ENCODE results near the gene LENG9. TPM values are rescaled to one million over a fixed set of nuclear protein-coding genes. Genes with fewer than 3 reads are reported as not detected.

The LENG9 gene
- total RNA-seq, 4 donors from 2014 or later = 1.1 to 16.5 (median 12.3) TPM

GRCh38 chr19:54421169-54421516 is 42.4 kb downstream of the LENG9 start:
- Histone ChIP-seq H3K36me3 (no peaks in the 10 kb centered on the region), H3K27me3 (peaks cover 66% of the 10 kb centered on the region), H3K4me3 (no peak overlapping the region), H3K4me1 (peaks cover 0 to 5% (median 0%) of the 10 kb centered on the region in 4 donors), H3K9me3 (no peaks in the 10 kb centered on the region), H3K27ac (no peak overlapping the region)
- intact Hi-C loops (cut with DNase I; ENCODE audit: low total_unique reads) (no loop called here), in situ Hi-C loops (cut with MboI; ENCODE audit: low pct_ligation_motif_present in 1 of 4, low pct_unique_long_range_greater_than_20kb in 1 of 4, low sequenced_read_pairs in 3 of 4) (no loop called here)
- no peak for DNase-seq
- WGBS, 2 donors (ENCODE audit: low coverage in 1 of 2) = 38% methylated on average over 9 of the region's 9 CpGs; no CpG with 5 or more reads in 1 of the 2 donors
- TF ChIP-seq POLR2A (IDR thresholded peaks at IDR 0.05) (no peak), EP300 (IDR thresholded peaks at IDR 0.05; ENCODE audit: low read depth) (no peak), POLR2AphosphoS5 (IDR thresholded peaks at IDR 0.05) (no peak)
- TF ChIP-seq, protein P1, sequence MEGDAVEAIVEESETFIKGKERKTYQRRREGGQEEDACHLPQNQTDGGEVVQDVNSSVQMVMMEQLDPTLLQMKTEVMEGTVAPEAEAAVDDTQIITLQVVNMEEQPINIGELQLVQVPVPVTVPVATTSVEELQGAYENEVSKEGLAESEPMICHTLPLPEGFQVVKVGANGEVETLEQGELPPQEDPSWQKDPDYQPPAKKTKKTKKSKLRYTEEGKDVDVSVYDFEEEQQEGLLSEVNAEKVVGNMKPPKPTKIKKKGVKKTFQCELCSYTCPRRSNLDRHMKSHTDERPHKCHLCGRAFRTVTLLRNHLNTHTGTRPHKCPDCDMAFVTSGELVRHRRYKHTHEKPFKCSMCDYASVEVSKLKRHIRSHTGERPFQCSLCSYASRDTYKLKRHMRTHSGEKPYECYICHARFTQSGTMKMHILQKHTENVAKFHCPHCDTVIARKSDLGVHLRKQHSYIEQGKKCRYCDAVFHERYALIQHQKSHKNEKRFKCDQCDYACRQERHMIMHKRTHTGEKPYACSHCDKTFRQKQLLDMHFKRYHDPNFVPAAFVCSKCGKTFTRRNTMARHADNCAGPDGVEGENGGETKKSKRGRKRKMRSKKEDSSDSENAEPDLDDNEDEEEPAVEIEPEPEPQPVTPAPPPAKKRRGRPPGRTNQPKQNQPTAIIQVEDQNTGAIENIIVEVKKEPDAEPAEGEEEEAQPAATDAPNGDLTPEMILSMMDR (IDR thresholded peaks at IDR 0.05) = no peak

- Histone ChIP-seq H3K27ac (peak overlapping the region in 1 of 4 donors; percentile 25), H3K27me3 (peaks cover 66% of the 10 kb centered on the region)
- no peak for DNase-seq
Measured at GRCh38 chr19:54420383-54421168, 43.0 kb downstream of the LENG9 start.

GRCh38 chr19:54420068-54420382 is 43.6 kb downstream of the LENG9 start:
- H3K9me3 ChIP-seq = no peaks in the 10 kb centered on the region
- no peak overlapping the region for H3K27ac ChIP-seq
- no peak overlapping the region for H3K4me3 ChIP-seq
- no peak for DNase-seq
- in situ Hi-C loops (cut with MboI; ENCODE audit: low pct_ligation_motif_present in 1 of 4, low pct_unique_long_range_greater_than_20kb in 1 of 4, low sequenced_read_pairs in 3 of 4) = no loop called here
- H3K4me1 ChIP-seq = peaks cover 0 to 5% (median 0%) of the 10 kb centered on the region in 4 donors
- WGBS, 2 donors (ENCODE audit: low coverage in 1 of 2) = 32% methylated on average over 10 of the region's 10 CpGs; no CpG with 5 or more reads in 1 of the 2 donors
- peaks cover 68% of the 10 kb centered on the region for H3K27me3 ChIP-seq
- TF ChIP-seq EP300 (IDR thresholded peaks at IDR 0.05; ENCODE audit: low read depth) (no peak), POLR2A (IDR thresholded peaks at IDR 0.05) (no peak), POLR2AphosphoS5 (IDR thresholded peaks at IDR 0.05) (no peak)
- TF ChIP-seq, protein P1 (IDR thresholded peaks at IDR 0.05) = no peak
- H3K36me3 ChIP-seq = no peaks in the 10 kb centered on the region
- intact Hi-C loops (cut with DNase I; ENCODE audit: low total_unique reads) = no loop called here

More at GRCh38 chr19:54420383-54421168, 43.0 kb downstream of the LENG9 start:
- intact Hi-C loops (cut with DNase I; ENCODE audit: low total_unique reads) (no loop called here), in situ Hi-C loops (cut with MboI; ENCODE audit: low pct_ligation_motif_present in 1 of 4, low pct_unique_long_range_greater_than_20kb in 1 of 4, low sequenced_read_pairs in 3 of 4) (no loop called here)
- Histone ChIP-seq H3K9me3 (no peaks in the 10 kb centered on the region), H3K4me3 (no peak overlapping the region), H3K4me1 (peaks cover 0 to 5% (median 0%) of the 10 kb centered on the region in 4 donors), H3K36me3 (no peaks in the 10 kb centered on the region)
- TF ChIP-seq EP300 (IDR thresholded peaks at IDR 0.05; ENCODE audit: low read depth) = no peak
- TF ChIP-seq POLR2AphosphoS5 (IDR thresholded peaks at IDR 0.05) = no peak
- TF ChIP-seq POLR2A (IDR thresholded peaks at IDR 0.05) = no peak
- TF ChIP-seq, protein P1 (IDR thresholded peaks at IDR 0.05) = no peak
- 15% methylated on average over 24 of the region's 37 CpGs; no CpG with 5 or more reads in 1 of the 2 donors for WGBS, 2 donors (ENCODE audit: low coverage in 1 of 2)

- Histone ChIP-seq H3K27ac (no peak overlapping the region), H3K27me3 (peaks cover 73% of the 10 kb centered on the region), H3K9me3 (no peaks in the 10 kb centered on the region), H3K4me1 (peaks cover 0 to 5% (median 0%) of the 10 kb centered on the region in 4 donors), H3K36me3 (no peaks in the 10 kb centered on the region), H3K4me3 (no peak overlapping the region)
- intact Hi-C loops (cut with DNase I; ENCODE audit: low total_unique reads) = no loop called here
- in situ Hi-C loops (cut with MboI; ENCODE audit: low pct_ligation_motif_present in 1 of 4, low pct_unique_long_range_greater_than_20kb in 1 of 4, low sequenced_read_pairs in 3 of 4) = no loop called here
- 40 to 78% methylated on average over 1 to 26 of the region's 26 CpGs for WGBS, 2 donors (ENCODE audit: low coverage in 1 of 2)
- DNase-seq = no peak
- TF ChIP-seq POLR2AphosphoS5 (IDR thresholded peaks at IDR 0.05) (no peak), EP300 (IDR thresholded peaks at IDR 0.05; ENCODE audit: low read depth) (no peak), POLR2A (IDR thresholded peaks at IDR 0.05) (no peak)
- TF ChIP-seq, protein P1 (IDR thresholded peaks at IDR 0.05) = no peak
Measured at GRCh38 chr19:54418930-54419800, 44.4 kb downstream of the LENG9 start.
